COLO668 (cell line): ENCODE results near the gene LENG8.
A peak's percentile ranks its signal among the peaks of the same experiment; 100 is the strongest.

Experiments used
- DNase-seq: peaks from one replicate; lab custom pipeline; 2025; ENCODE audit not compliant: unreplicated experiment; lab: John Stamatoyannopoulos, UW

The LENG8 gene

GRCh38 chr19:54448774-54449700 is at the start of gene LENG8:
Gene LENG8, plus strand, starts transcription at chr19:54449199. Its CDS starts 2,146 bp downstream, at chr19:54451345.
- DNase-seq: peak; percentile 95

- no peak for DNase-seq
Observed at GRCh38 chr19:54400913-54401312, 48.1 kb upstream of the LENG8 start.

- no peak for DNase-seq
Observed at GRCh38 chr19:54403054-54403453, 45.9 kb upstream of the LENG8 start.

- no peak for DNase-seq
Observed at GRCh38 chr19:54405628-54406027, 43.4 kb upstream of the LENG8 start.

- DNase-seq: no peak
Observed at GRCh38 chr19:54407780-54408179, 41.2 kb upstream of the LENG8 start.

- no peak for DNase-seq
Observed at GRCh38 chr19:54408456-54409026, 40.5 kb upstream of the LENG8 start.

GRCh38 chr19:54411033-54411432 is 38.0 kb upstream of the LENG8 start:
- no peak for DNase-seq

GRCh38 chr19:54412877-54413276 is 36.1 kb upstream of the LENG8 start:
- no peak for DNase-seq

- DNase-seq: no peak
Observed at GRCh38 chr19:54414156-54414555, 34.8 kb upstream of the LENG8 start.

GRCh38 chr19:54415208-54415900 is 33.6 kb upstream of the LENG8 start, which contains the start of gene TTYH1:
Gene TTYH1, plus strand, starts transcription at chr19:54415464. Its CDS starts 89 bp downstream, at chr19:54415553.
- DNase-seq: no peak

- DNase-seq: no peak
Observed at GRCh38 chr19:54415901-54416673, 32.9 kb upstream of the LENG8 start.

GRCh38 chr19:54416695-54417491 is 32.1 kb upstream of the LENG8 start:
- no peak for DNase-seq

GRCh38 chr19:54418030-54418929 is 30.7 kb upstream of the LENG8 start:
- DNase-seq: no peak

GRCh38 chr19:54418930-54419800 is 29.8 kb upstream of the LENG8 start:
- no peak for DNase-seq

GRCh38 chr19:54420068-54420382 is 29.0 kb upstream of the LENG8 start:
- no peak for DNase-seq

GRCh38 chr19:54420383-54421168 is 28.4 kb upstream of the LENG8 start:
- DNase-seq: no peak

GRCh38 chr19:54421169-54421516 is 27.9 kb upstream of the LENG8 start:
- no peak for DNase-seq

GRCh38 chr19:54421521-54421920 is 27.5 kb upstream of the LENG8 start:
- no peak for DNase-seq
